H1 (cell line): ENCODE results near the gene PRSS8. TPM values are rescaled to one million over a fixed set of nuclear protein-coding genes. Genes with fewer than 3 reads are reported as not detected.

Source experiments
- CTCF ChIA-PET: fragments of 300-600 bp; sonication (Branson Sonifier 250); formaldehyde crosslinking; loops from one replicate; lab custom pipeline; 2021; ENCODE audit not compliant: partially characterized antibody; lab: Charles Lee
- POLR2A ChIA-PET: fragments of 300-600 bp; sonication (Branson Sonifier 250); formaldehyde crosslinking; loops from one replicate; lab custom pipeline; 2021; ENCODE audit warnings: inconsistent platforms; ENCODE audit not compliant: partially characterized antibody; lab: Charles Lee
- DNase-seq, 2 experiments: peaks; one replicate each; pipeline versions ENCODE4 v3.0.0 to v3.0.0-alpha.2; 2010 to 2022; ENCODE audit warnings: low spot score in 2 of 2, low read depth in 1 of 2, mixed read lengths in 1 of 2
- FAIRE-seq: peaks from 2 replicates; lab custom pipeline; 2011; peaks lifted over from hg19 to GRCh38; lab: Jason Lieb, UNC
- H2AFZ ChIP-seq: 2 replicates; pipeline ENCODE4 v1.8.1; 2012; ENCODE audit warnings: low read length, inconsistent platforms
- H2AK5ac ChIP-seq: 2 replicates; pipeline ENCODE4 v1.6.1; 2013; ENCODE audit warnings: low read depth, low read length
- H2BK120ac ChIP-seq: replicated peaks from 2 replicates; pipeline ENCODE3; 2013; ENCODE audit warnings: low read depth, low read length, inconsistent platforms
- H2BK12ac ChIP-seq: 2 replicates; pipeline ENCODE4 v1.6.1; 2013; ENCODE audit warnings: low read depth, low read length
- H2BK15ac ChIP-seq: 2 replicates; pipeline ENCODE4 v1.6.1; 2013; ENCODE audit warnings: low read length
- H2BK20ac ChIP-seq: 2 replicates; pipeline ENCODE4 v1.6.1; 2013; ENCODE audit warnings: low read length
- H2BK5ac ChIP-seq: 2 replicates; pipeline ENCODE4 v1.6.1; 2013; ENCODE audit warnings: low read depth, low read length
- H3K14ac ChIP-seq: 2 replicates; pipeline ENCODE4 v1.6.1; 2013; ENCODE audit warnings: inconsistent platforms; ENCODE audit not compliant: insufficient read length
- H3K18ac ChIP-seq: 2 replicates; pipeline ENCODE4 v1.6.1; 2013; ENCODE audit warnings: low read length; ENCODE audit errors: extremely low read depth
- H3K23ac ChIP-seq: 2 replicates; pipeline ENCODE4 v1.6.1; 2013; ENCODE audit warnings: inconsistent platforms; ENCODE audit not compliant: insufficient read length
- H3K23me2 ChIP-seq: 2 replicates; pipeline ENCODE4 v1.6.1; 2013; ENCODE audit warnings: low read depth, low read length
- H3K27ac ChIP-seq: 2 replicates; pipeline ENCODE4 v1.6.1; 2011; ENCODE audit warnings: low read depth, low read length, inconsistent platforms
- H3K27me3 ChIP-seq, 4 experiments: replicated peaks in 1 of 4; 1 replicate in 1 of 4; 2 replicates in 3 of 4; pipeline versions ENCODE4 v1.6.1 to v1.8.1; 2011 to 2013; ENCODE audit warnings: low read length in 3 of 4, mild to moderate bottlenecking in 3 of 4, inconsistent platforms in 2 of 4, mixed read lengths in 2 of 4, moderate library complexity in 1 of 4; ENCODE audit not compliant: control insufficient read depth in 3 of 4, insufficient read depth in 3 of 4; ENCODE audit errors: extremely low read depth in 1 of 4
- H3K36me3 ChIP-seq, 4 experiments: 2 replicates each; pipeline versions ENCODE4 v1.6.1 to v1.8.1; 2011 to 2013; ENCODE audit warnings: mild to moderate bottlenecking in 4 of 4, low read length in 3 of 4, moderate library complexity in 2 of 4, control low read depth in 1 of 4, inconsistent platforms in 1 of 4; ENCODE audit not compliant: insufficient read depth in 4 of 4, control insufficient read depth in 2 of 4
- H3K4ac ChIP-seq: replicated peaks from 2 replicates; pipeline ENCODE3; 2013; ENCODE audit warnings: low read length, low read depth, mixed read lengths, inconsistent platforms; ENCODE audit not compliant: insufficient read length
- H3K4me1 ChIP-seq, 4 experiments: replicated peaks in 1 of 4; 1 replicate in 1 of 4; 2 replicates in 3 of 4; pipeline versions ENCODE4 v1.6.1 to v1.8.1; 2011 to 2013; ENCODE audit warnings: low read length in 3 of 4, inconsistent platforms in 2 of 4, mixed read lengths in 1 of 4; ENCODE audit not compliant: insufficient read depth in 4 of 4, control insufficient read depth in 3 of 4
- H3K4me2 ChIP-seq, 2 experiments: 2 replicates each; pipeline versions ENCODE4 v1.6.1 to v1.8.1; 2011 to 2013; ENCODE audit warnings: low read depth in 2 of 2, low read length in 2 of 2, control low read depth in 1 of 2, inconsistent platforms in 1 of 2, mild to moderate bottlenecking in 1 of 2; ENCODE audit not compliant: insufficient read depth in 1 of 2
- H3K4me3 ChIP-seq, 4 experiments: fragments of 200-600, 300-600 bp in 1 of 4; sonication (generic), shearing (Covaris generic), sonication (Bioruptor Twin) in 1 of 4; 2 replicates each; pipeline versions ENCODE4 v1.5.1 to v1.8.1; 2011 to 2016; ENCODE audit warnings: low read length in 4 of 4, low read depth in 3 of 4, control low read depth in 2 of 4, inconsistent platforms in 2 of 4, mild to moderate bottlenecking in 2 of 4, mixed read lengths in 1 of 4, moderate library complexity in 1 of 4; ENCODE audit not compliant: insufficient read depth in 2 of 4; ENCODE audit errors: extremely low read depth in 1 of 4
- H3K56ac ChIP-seq: replicated peaks from 2 replicates; pipeline ENCODE3; 2013; ENCODE audit warnings: low read depth, mild to moderate bottlenecking, mixed read lengths, low read length, inconsistent platforms; ENCODE audit not compliant: insufficient read length
- H3K79me1 ChIP-seq: 2 replicates; pipeline ENCODE4 v1.6.1; 2013; ENCODE audit warnings: low read depth, low read length, control low read depth
- H3K79me2 ChIP-seq, 2 experiments: 2 replicates each; pipeline versions ENCODE4 v1.6.1 to v1.8.1; 2012 to 2013; ENCODE audit warnings: low read length in 2 of 2, mild to moderate bottlenecking in 2 of 2, inconsistent platforms in 1 of 2; ENCODE audit not compliant: insufficient read depth in 2 of 2, control insufficient read depth in 1 of 2
- H3K9ac ChIP-seq, 4 experiments: replicated peaks in 1 of 4; 1 replicate in 1 of 4; 2 replicates in 3 of 4; pipeline versions ENCODE4 v1.6.1 to v1.8.1; 2011 to 2013; ENCODE audit warnings: low read depth in 3 of 4, low read length in 3 of 4, control low read depth in 2 of 4, mild to moderate bottlenecking in 2 of 4, moderate library complexity in 2 of 4, inconsistent platforms in 1 of 4; ENCODE audit errors: extremely low read depth in 1 of 4
- H3K9me3 ChIP-seq, 2 experiments: 2 replicates each; pipeline versions ENCODE4 v1.6.1 to v1.8.1; 2012 to 2013; ENCODE audit warnings: mild to moderate bottlenecking in 2 of 2, moderate library complexity in 2 of 2, control low read depth in 1 of 2, inconsistent platforms in 1 of 2, low read depth in 1 of 2, low read length in 1 of 2, mixed read lengths in 1 of 2; ENCODE audit not compliant: insufficient read depth in 2 of 2
- H4K20me1 ChIP-seq, 2 experiments: replicated peaks in 1 of 2; 2 replicates each; pipeline versions ENCODE3 to v1.8.1; 2011 to 2013; ENCODE audit warnings: inconsistent platforms in 2 of 2, low read length in 2 of 2, mild to moderate bottlenecking in 1 of 2; ENCODE audit not compliant: insufficient read depth in 2 of 2, control insufficient read depth in 1 of 2
- H4K5ac ChIP-seq: 2 replicates; pipeline ENCODE4 v1.6.1; 2013; ENCODE audit warnings: low read length, low read depth, mixed read lengths, inconsistent platforms; ENCODE audit not compliant: insufficient read length
- H4K8ac ChIP-seq: 2 replicates; pipeline ENCODE4 v1.8.0; 2013; ENCODE audit warnings: mild to moderate bottlenecking, moderate library complexity, low read length, inconsistent platforms; ENCODE audit not compliant: insufficient read depth; ENCODE audit errors: extremely low read depth
- H4K91ac ChIP-seq: replicated peaks from 2 replicates; pipeline ENCODE3; 2013; ENCODE audit warnings: low read length, mixed read lengths, inconsistent platforms; ENCODE audit not compliant: insufficient read length
- ASH2L ChIP-seq: fragments of 200-600, 300-600 bp; sonication (generic); IDR thresholded peaks from one replicate; pipeline ENCODE4 v1.7.1; 2017; ENCODE audit warnings: low read length
- GABPA ChIP-seq: IDR thresholded peaks from 2 replicates; pipeline ENCODE4 v1.6.1; 2011; ENCODE audit warnings: mild to moderate bottlenecking, low read length, moderate library complexity, borderline replicate concordance; ENCODE audit not compliant: insufficient read depth
- GTF2F1 ChIP-seq: IDR thresholded peaks from 2 replicates; pipeline ENCODE4 v1.6.1; 2012; ENCODE audit warnings: low read depth, low read length, improper control_type of control experiment, borderline replicate concordance
- KDM4A ChIP-seq: IDR thresholded peaks from one replicate; pipeline ENCODE4 v1.7.1; 2012; ENCODE audit warnings: low read depth, mild to moderate bottlenecking, moderate library complexity, low read length, inconsistent platforms; ENCODE audit not compliant: severe bottlenecking
- SUZ12 ChIP-seq: fragments of 200-600 bp; sonication (generic); IDR thresholded peaks from 2 replicates; pipeline ENCODE4 v1.6.1; 2012; ENCODE audit warnings: mild to moderate bottlenecking, inconsistent platforms, low read length, moderate library complexity, mixed read lengths
- ZNF274 ChIP-seq: IDR thresholded peaks from 2 replicates; pipeline ENCODE4 v1.7.0; 2012; ENCODE audit warnings: low read length, borderline replicate concordance; ENCODE audit errors: extremely low read depth
- WGBS, 2 experiments: shearing (Covaris generic) in 1 of 2; methylation state at CpG; one replicate each; pipeline versions ENCODE4 v1.1.6 to v1.1.7; 2013 to 2015; ENCODE audit warnings: low lambda C conversion rate in 2 of 2, mixed read lengths in 2 of 2, inconsistent platforms in 1 of 2, low coverage in 1 of 2, missing lambda C conversion rate in 1 of 2; ENCODE audit not compliant: insufficient replicate concordance in 2 of 2, insufficient coverage in 1 of 2, insufficient read length in 1 of 2; ENCODE audit errors: extremely low coverage in 1 of 2, missing lambda C conversion rate in 1 of 2; 5-methylcytosine and 5-hydroxymethylcytosine counted together
- polyA plus RNA-seq, 7 experiments: library from polyadenylated mRNA; depleted of rRNA in 3 of 7; stranded (reverse) in 5 of 7; unstranded in 2 of 7; fragments of >200 nt in 5 of 7; fragments of 200-250 nt in 2 of 7; gene quantifications; 1 replicate in 5 of 7; 2 replicates in 1 of 7; 4 replicates in 1 of 7; pipeline versions ENCODE4 v1.2.1 to v1.2.3, GENCODE V29; 2011 to 2013; ENCODE audit warnings: missing spikeins in 2 of 7, mixed read lengths in 2 of 7
- total RNA-seq: library from RNA; stranded (reverse); fragmentation: NEBNext Ultra II Directional; extraction: Animal tissue kit (Norgen Biotek cat#: 25700); gene quantifications from 2 replicates; pipeline ENCODE4 v1.2.1, GENCODE V29; 2021
- TF ChIP-seq, protein P1 (sequence below): IDR thresholded peaks from 2 replicates; pipeline ENCODE4 v1.6.1; 2012; ENCODE audit warnings: inconsistent platforms
- TF ChIP-seq, protein P2 (sequence below), 3 experiments: IDR thresholded peaks; 1 replicate in 2 of 3; 2 replicates in 1 of 3; pipeline versions ENCODE4 v1.5.1 to v1.6.1; 2011; ENCODE audit warnings: low read length in 3 of 3, mild to moderate bottlenecking in 3 of 3, inconsistent platforms in 2 of 3, low read depth in 1 of 3, moderate library complexity in 1 of 3; ENCODE audit not compliant: insufficient read depth in 1 of 3; ENCODE audit errors: control extremely low read depth in 1 of 3

Gene PRSS8
- total and polyA plus RNA-seq, 2 of the 8 experiments (the other 6 are each of a cell fraction or from before 2014, with no cell fraction given): 87.7 to 273 TPM

DNA sequence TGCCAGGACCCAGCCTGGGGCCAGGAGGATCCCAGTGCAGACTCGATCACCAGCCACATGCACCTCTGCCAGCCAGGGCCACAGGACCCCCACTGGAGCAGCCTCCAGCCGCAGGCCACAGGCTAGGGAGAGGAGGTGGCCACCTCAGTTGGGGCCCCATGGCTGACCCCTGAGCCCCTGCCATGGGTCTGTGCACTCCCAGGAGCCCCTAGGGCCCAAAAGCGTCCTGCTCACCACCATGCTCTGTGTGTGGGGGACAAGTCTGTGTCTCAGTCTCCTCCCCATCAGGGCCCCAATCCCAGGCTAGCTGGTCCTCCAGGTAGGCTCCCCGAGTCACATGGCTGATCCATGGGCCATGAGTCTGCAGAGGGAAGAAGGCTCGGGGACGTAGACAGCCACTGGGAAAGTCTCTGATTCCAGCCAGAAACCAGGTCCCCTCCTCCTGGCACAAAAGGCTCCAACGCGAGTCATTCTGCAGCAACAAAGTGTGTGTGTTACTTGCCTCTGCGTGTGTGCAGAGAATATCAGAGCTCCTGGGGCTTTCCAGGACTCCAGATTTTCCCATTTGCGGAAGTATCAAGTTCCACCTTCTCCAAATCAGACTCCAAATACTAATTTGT is 6.1 kb upstream of the PRSS8 start:
- peak overlapping the region; percentile 47 for H2BK120ac ChIP-seq
- H3K14ac ChIP-seq: no peak overlapping the region
- no peaks in the 10 kb centered on the region for H3K79me2 ChIP-seq
- H3K23me2 ChIP-seq: peaks cover 3% of the 10 kb centered on the region; the same call in 1 of the 2 replicates
- no peaks in the 10 kb centered on the region for H3K79me1 ChIP-seq
- peak overlapping the region; percentile 87 for H2BK20ac ChIP-seq
- H3K27me3 ChIP-seq: peaks cover 1 to 13% (median 9%) of the 10 kb centered on the region in 4 experiments; a peak in 5 of 7 replicates
- no peaks in the 10 kb centered on the region for H3K36me3 ChIP-seq
- H2AK5ac ChIP-seq: peak overlapping the region; percentile 85; the same call in 1 of the 2 replicates
- H3K18ac ChIP-seq: peak overlapping the region; percentile 78; the same call in 1 of the 2 replicates
- H4K5ac ChIP-seq: peak overlapping the region; percentile 81
- DNase-seq: no peak
- H3K9ac ChIP-seq: no peak overlapping the region
- H2BK5ac ChIP-seq: peak overlapping the region; percentile 58; the same call in 1 of the 2 replicates
- H2BK12ac ChIP-seq: peak overlapping the region; percentile 94
- no peaks in the 10 kb centered on the region for H3K9me3 ChIP-seq
- ChIA-PET POLR2A (interaction anchor here (0.6 to 34.9 kb wide), 10 partner anchors 20 to 188 kb away, joined by 3 to 713 read pairs (median 4); partner anchors contain the start of genes BCKDK, FUS, HSD3B7 and KAT8), CTCF (interaction anchor here (0.5 to 8.1 kb wide), 25 partner anchors 9 to 242 kb away, joined by 3 to 56 read pairs (median 5); partner anchors contain the start of genes BCKDK, HSD3B7, KAT8 and PYCARD)
- H3K4me1 ChIP-seq: peaks cover 5 to 26% (median 22%) of the 10 kb centered on the region in 4 experiments
- H4K91ac ChIP-seq: peak overlapping the region; percentile 96
- peak overlapping the region; percentile 74 for H3K4ac ChIP-seq
- H2AFZ ChIP-seq: no peak overlapping the region
- H2BK15ac ChIP-seq: peak overlapping the region; percentile 99; the same call in 1 of the 2 replicates
- H3K4me3 ChIP-seq: peak overlapping the region in 3 of 4 experiments; percentile 20 to 42 (median 29); a peak in 5 of 8 replicates
- peak overlapping the region; percentile 48; the same call in 1 of the 2 replicates for H3K27ac ChIP-seq
- H4K8ac ChIP-seq: peak overlapping the region; percentile 7; the same call in 1 of the 2 replicates
- H4K20me1 ChIP-seq: no peaks in the 10 kb centered on the region
- no peak for FAIRE-seq
- peak overlapping the region; percentile 51 to 53; a peak in 3 of 4 replicates for H3K4me2 ChIP-seq
- no peak overlapping the region for H3K23ac ChIP-seq
- peak overlapping the region; percentile 36 for H3K56ac ChIP-seq
- 63% methylated on average over 10 of the region's 10 CpGs; no CpG with 5 or more reads in 1 of the 2 experiments for WGBS, 2 experiments
- TF ChIP-seq SUZ12 (no peak), GTF2F1 (no peak), GABPA (no peak), ZNF274 (no peak), KDM4A (no peak), ASH2L (no peak)
- TF ChIP-seq, protein P1, sequence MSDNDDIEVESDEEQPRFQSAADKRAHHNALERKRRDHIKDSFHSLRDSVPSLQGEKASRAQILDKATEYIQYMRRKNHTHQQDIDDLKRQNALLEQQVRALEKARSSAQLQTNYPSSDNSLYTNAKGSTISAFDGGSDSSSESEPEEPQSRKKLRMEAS: no peak
- TF ChIP-seq, protein P2, sequence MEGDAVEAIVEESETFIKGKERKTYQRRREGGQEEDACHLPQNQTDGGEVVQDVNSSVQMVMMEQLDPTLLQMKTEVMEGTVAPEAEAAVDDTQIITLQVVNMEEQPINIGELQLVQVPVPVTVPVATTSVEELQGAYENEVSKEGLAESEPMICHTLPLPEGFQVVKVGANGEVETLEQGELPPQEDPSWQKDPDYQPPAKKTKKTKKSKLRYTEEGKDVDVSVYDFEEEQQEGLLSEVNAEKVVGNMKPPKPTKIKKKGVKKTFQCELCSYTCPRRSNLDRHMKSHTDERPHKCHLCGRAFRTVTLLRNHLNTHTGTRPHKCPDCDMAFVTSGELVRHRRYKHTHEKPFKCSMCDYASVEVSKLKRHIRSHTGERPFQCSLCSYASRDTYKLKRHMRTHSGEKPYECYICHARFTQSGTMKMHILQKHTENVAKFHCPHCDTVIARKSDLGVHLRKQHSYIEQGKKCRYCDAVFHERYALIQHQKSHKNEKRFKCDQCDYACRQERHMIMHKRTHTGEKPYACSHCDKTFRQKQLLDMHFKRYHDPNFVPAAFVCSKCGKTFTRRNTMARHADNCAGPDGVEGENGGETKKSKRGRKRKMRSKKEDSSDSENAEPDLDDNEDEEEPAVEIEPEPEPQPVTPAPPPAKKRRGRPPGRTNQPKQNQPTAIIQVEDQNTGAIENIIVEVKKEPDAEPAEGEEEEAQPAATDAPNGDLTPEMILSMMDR (IDR thresholded peaks at IDR 0.05; ENCODE audit: control extremely low read depth in 1 of 3, insufficient read depth in 1 of 3, low read depth in 1 of 3, low read length in 3 of 3): no peak
